ENCODE data around the gene DIPK1C. TPM values are rescaled to one million over a fixed set of nuclear protein-coding genes. Genes with fewer than 3 reads are reported as not detected.

DIPK1C gene
- total and polyA plus RNA-seq, 10 of the 15 experiments (the other 5 are each of a cell fraction or from before 2014, with no cell fraction given), result not detected

DNA sequence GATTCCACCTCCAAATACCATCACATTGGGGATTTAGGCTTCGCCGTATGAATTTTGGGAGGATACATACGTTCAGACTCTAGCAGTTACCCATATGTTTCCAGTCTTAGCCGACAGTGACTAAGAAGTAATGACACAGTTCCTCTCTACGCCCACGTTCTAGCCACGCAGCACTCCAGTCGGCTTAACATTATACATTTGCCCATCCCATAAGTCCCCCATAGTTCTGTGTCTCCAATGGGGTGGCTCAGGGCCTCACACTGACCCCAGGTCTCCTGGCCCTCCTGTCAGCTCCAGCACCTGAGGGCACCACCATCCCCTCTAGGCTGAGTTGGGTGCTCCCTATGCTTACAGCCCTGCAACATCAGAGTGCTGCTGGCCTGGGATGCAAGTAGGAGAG, 20.7 kb upstream of the DIPK1C start:
- DNase-seq (ENCODE audit: low read depth, low spot score), result no peak
- intact Hi-C loops (cut with micrococcal nuclease; ENCODE audit: unreplicated experiment) (loop anchor here (5.0 kb wide), 1 partner anchor 280 kb away; no protein-coding TSS in a partner anchor), in situ Hi-C loops (cut with MboI) (no loop called here)
- no peak for FAIRE-seq
- Histone ChIP-seq H3K79me2 (ENCODE audit: control insufficient read depth, insufficient read depth, low read length) (no peaks in the 10 kb centered on the region), H3K27me3 (replicated peaks in 1 of 2; ENCODE audit: control insufficient read depth in 2 of 2, insufficient read depth in 2 of 2, low read length in 1 of 2) (no peaks in the 10 kb centered on the region; a peak in 2 of 4 replicates), H3K4me3 (no peak overlapping the region), H3K27ac (ENCODE audit: control insufficient read depth, insufficient read depth) (no peak overlapping the region), H3K9ac (ENCODE audit: control insufficient read depth, insufficient read depth, low read length) (no peak overlapping the region), H3K4me2 (ENCODE audit: control insufficient read depth, insufficient read depth) (no peak overlapping the region), H3K4me1 (ENCODE audit: control insufficient read depth, insufficient read depth, low read length) (no peaks in the 10 kb centered on the region), H3K9me3 (replicated peaks; ENCODE audit: control insufficient read depth, insufficient read depth, low read length) (no peaks in the 10 kb centered on the region), H2AFZ (ENCODE audit: control insufficient read depth, low read depth, low read length) (no peak overlapping the region), H3K36me3 (ENCODE audit: control insufficient read depth in 2 of 2, insufficient read depth in 2 of 2, low read length in 1 of 2) (no peaks in the 10 kb centered on the region), H4K20me1 (ENCODE audit: control insufficient read depth, insufficient read depth) (no peaks in the 10 kb centered on the region)
- WGBS (ENCODE audit: insufficient coverage, insufficient replicate concordance, low lambda C conversion rate, missing lambda C conversion rate), result 34% methylated on average over 8 of the region's 8 CpGs
- ChIA-PET SMC1A (ENCODE audit: uncharacterized antibody, unreplicated experiment) (no interaction called here), POLR2A (no interaction called here), CTCF (interaction anchor here (0.9 kb wide), 2 partner anchors 16 to 74 kb away, joined by 3 to 4 read pairs; no protein-coding TSS in a partner anchor), RAD21 (ENCODE audit: unreplicated experiment) (no interaction called here)
- BruUV-seq (replicated peaks), result no TSS peak
- ATAC-seq, result no peak
- no peak for TF ChIP-seq POLR2AphosphoS2 (IDR thresholded peaks at IDR 0.05; ENCODE audit: low read depth, low read length)
- TF ChIP-seq ATF3 (IDR thresholded peaks at IDR 0.05; ENCODE audit: borderline replicate concordance, extremely low read depth, low read depth, low read length), result no peak
- TF ChIP-seq, protein P1, sequence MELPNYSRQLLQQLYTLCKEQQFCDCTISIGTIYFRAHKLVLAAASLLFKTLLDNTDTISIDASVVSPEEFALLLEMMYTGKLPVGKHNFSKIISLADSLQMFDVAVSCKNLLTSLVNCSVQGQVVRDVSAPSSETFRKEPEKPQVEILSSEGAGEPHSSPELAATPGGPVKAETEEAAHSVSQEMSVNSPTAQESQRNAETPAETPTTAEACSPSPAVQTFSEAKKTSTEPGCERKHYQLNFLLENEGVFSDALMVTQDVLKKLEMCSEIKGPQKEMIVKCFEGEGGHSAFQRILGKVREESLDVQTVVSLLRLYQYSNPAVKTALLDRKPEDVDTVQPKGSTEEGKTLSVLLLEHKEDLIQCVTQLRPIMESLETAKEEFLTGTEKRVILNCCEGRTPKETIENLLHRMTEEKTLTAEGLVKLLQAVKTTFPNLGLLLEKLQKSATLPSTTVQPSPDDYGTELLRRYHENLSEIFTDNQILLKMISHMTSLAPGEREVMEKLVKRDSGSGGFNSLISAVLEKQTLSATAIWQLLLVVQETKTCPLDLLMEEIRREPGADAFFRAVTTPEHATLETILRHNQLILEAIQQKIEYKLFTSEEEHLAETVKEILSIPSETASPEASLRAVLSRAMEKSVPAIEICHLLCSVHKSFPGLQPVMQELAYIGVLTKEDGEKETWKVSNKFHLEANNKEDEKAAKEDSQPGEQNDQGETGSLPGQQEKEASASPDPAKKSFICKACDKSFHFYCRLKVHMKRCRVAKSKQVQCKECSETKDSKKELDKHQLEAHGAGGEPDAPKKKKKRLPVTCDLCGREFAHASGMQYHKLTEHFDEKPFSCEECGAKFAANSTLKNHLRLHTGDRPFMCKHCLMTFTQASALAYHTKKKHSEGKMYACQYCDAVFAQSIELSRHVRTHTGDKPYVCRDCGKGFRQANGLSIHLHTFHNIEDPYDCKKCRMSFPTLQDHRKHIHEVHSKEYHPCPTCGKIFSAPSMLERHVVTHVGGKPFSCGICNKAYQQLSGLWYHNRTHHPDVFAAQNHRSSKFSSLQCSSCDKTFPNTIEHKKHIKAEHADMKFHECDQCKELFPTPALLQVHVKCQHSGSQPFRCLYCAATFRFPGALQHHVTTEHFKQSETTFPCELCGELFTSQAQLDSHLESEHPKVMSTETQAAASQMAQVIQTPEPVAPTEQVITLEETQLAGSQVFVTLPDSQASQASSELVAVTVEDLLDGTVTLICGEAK (IDR thresholded peaks at IDR 0.05; ENCODE audit: borderline replicate concordance), result no peak
- TF ChIP-seq, protein P2, sequence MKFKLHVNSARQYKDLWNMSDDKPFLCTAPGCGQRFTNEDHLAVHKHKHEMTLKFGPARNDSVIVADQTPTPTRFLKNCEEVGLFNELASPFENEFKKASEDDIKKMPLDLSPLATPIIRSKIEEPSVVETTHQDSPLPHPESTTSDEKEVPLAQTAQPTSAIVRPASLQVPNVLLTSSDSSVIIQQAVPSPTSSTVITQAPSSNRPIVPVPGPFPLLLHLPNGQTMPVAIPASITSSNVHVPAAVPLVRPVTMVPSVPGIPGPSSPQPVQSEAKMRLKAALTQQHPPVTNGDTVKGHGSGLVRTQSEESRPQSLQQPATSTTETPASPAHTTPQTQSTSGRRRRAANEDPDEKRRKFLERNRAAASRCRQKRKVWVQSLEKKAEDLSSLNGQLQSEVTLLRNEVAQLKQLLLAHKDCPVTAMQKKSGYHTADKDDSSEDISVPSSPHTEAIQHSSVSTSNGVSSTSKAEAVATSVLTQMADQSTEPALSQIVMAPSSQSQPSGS (IDR thresholded peaks at IDR 0.05; ENCODE audit: low read length), result no peak
- TF ChIP-seq ZNF274 (IDR thresholded peaks at IDR 0.05; ENCODE audit: insufficient read depth, insufficient read length), result no peak
- TF ChIP-seq ZBTB4 (CRISPR knock-in tag; IDR thresholded peaks at IDR 0.05), result no peak
- TF ChIP-seq SKIL (IDR thresholded peaks at IDR 0.05; ENCODE audit: low read depth, poor library complexity, severe bottlenecking), result no peak
